Lung (tissue), 12 donors: ENCODE data around the gene QKI. TPM values are rescaled to one million over a fixed set of nuclear protein-coding genes. Genes with fewer than 3 reads are reported as not detected.
A peak's percentile ranks its signal among the peaks of the same experiment; 100 is the strongest.

Source experiments
- ATAC-seq: fragments of 200-7000 bp; cut with Tn5 transposase; one replicate; pipeline ENCODE4 v1.9.1; 2020; ENCODE audit warnings: moderate number of reproducible peaks; ENCODE audit not compliant: insufficient read depth, low FRiP score
- DNase-seq, 3 donors: peaks; one replicate each; pipeline ENCODE4 v3.0.0-alpha.2; 2013 to 2017
- H3K27ac ChIP-seq, 2 donors: one replicate each; pipeline ENCODE4 v1.5.1; 2013; ENCODE audit warnings: mild to moderate bottlenecking in 2 of 2, moderate library complexity in 2 of 2, control low read depth in 1 of 2, inconsistent platforms in 1 of 2, low read depth in 1 of 2, low read length in 1 of 2
- H3K27me3 ChIP-seq, 3 donors: one replicate each; pipeline ENCODE4 v1.5.1; 2013; ENCODE audit warnings: low read length in 2 of 3; ENCODE audit not compliant: control insufficient read depth in 3 of 3, insufficient read depth in 3 of 3
- H3K36me3 ChIP-seq, 4 donors: one replicate each; pipeline ENCODE4 v1.5.1; 2013; ENCODE audit warnings: low read length in 4 of 4, mild to moderate bottlenecking in 1 of 4, moderate library complexity in 1 of 4; ENCODE audit not compliant: control insufficient read depth in 4 of 4, insufficient read depth in 4 of 4
- H3K4me1 ChIP-seq, 5 donors: one replicate each; pipeline ENCODE4 v1.5.1; 2013; ENCODE audit warnings: low read length in 5 of 5, mild to moderate bottlenecking in 2 of 5, moderate library complexity in 1 of 5; ENCODE audit not compliant: control insufficient read depth in 5 of 5, insufficient read depth in 5 of 5
- H3K4me3 ChIP-seq: one replicate; pipeline ENCODE4 v1.5.1; 2013; ENCODE audit warnings: mild to moderate bottlenecking, control low read depth, moderate library complexity
- H3K9ac ChIP-seq, 2 donors: one replicate each; pipeline ENCODE4 v1.5.1; 2013; ENCODE audit warnings: low read length in 2 of 2, control low read depth in 1 of 2; ENCODE audit not compliant: insufficient read depth in 1 of 2
- H3K9me3 ChIP-seq, 4 donors: one replicate each; pipeline ENCODE4 v1.5.1; 2013; ENCODE audit warnings: low read length in 3 of 4, mild to moderate bottlenecking in 1 of 4, moderate library complexity in 1 of 4; ENCODE audit not compliant: control insufficient read depth in 4 of 4, insufficient read depth in 3 of 4
- CTCF ChIP-seq: IDR thresholded peaks from 2 replicates; pipeline ENCODE4 v1.5.1; 2012; ENCODE audit warnings: mild to moderate bottlenecking; ENCODE audit errors: control extremely low read depth, extremely low read depth
- WGBS, 2 donors: extraction: QIAGEN DNeasy Blood & Tissue Kit; methylation state at CpG; one replicate each; pipeline ENCODE4 v1.1.7; 2013; 5-methylcytosine and 5-hydroxymethylcytosine counted together
- polyA plus RNA-seq, 2 donors: library from polyadenylated mRNA; stranded (reverse); fragments of 200-250 nt; gene quantifications; one replicate each; pipeline ENCODE4 v1.2.1, GENCODE V29; 2013
- total RNA-seq, 2 donors: library from RNA; depleted of rRNA in 1 of 2; stranded (reverse); fragments of >200 nt in 1 of 2; gene quantifications; one replicate each; pipeline ENCODE4 v1.2.1, GENCODE V29; 2014 to 2021
- donor health status: control.
- donor health status: control.
- donor health status: Bipolar disorder and iron deficiency.
- donor health status: healthy.
- donor health status: DM: yes; HTN: yes; CAD: no.

QKI gene
- total and polyA plus RNA-seq, 4 donors, result 20.6 to 228 (median 114) TPM

DNA sequence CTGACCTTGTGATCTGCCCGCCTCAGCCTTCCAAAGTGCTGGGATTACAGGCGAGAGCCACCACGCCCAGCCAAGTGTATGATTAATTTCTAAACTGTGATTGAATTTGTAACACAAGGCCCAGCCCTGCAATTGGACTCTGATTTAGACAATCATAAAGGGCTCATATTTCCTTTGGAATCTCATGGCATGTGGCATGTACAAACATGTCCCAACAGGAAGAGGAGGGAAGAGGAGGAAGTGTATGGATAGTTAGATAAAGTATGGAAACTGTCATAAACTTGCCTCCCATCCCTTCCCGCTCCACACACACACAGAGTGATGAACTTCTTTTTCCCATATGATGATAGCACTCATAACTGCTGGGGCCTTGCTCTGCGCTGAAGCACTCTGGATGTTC, 27.2 kb upstream of the QKI start:
- H3K4me3 ChIP-seq, result no peak overlapping the region
- H3K27ac ChIP-seq, result no peak overlapping the region
- ATAC-seq (no peak), DNase-seq (peak in 2 of 3 donors; percentile 41 to 60)
- H3K27me3 ChIP-seq, result no peaks in the 10 kb centered on the region
- no peaks in the 10 kb centered on the region for H3K9me3 ChIP-seq
- WGBS, 2 donors, result 72 to 77% methylated on average over 5 of the region's 5 CpGs
- peaks cover 0 to 3% (median 3%) of the 10 kb centered on the region in 5 donors for H3K4me1 ChIP-seq
- no peak for TF ChIP-seq CTCF
- no peaks in the 10 kb centered on the region for H3K36me3 ChIP-seq
- H3K9ac ChIP-seq, result no peak overlapping the region

- TF ChIP-seq CTCF, result no peak
Observed at GRCh38 chr6:163389354-163389753, 25.2 kb upstream of the QKI start.

DNA sequence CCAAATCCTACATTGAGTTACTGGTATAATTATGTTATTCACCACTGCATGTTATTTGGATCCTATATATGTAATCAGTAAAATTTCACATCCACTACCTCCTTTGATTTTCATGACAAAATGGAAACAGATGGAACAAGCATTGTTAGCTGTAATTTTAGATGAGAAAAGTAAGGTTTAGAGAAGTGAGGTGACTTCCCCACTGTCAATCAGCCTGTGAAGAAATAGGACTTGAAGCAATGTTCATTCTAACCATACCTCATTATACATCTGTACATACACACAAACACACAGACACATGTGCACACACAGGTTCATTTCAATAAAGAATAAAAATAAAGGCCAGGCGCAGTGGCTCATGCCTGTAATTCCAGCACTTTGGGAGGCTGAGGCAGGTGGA, 23.7 kb upstream of the QKI start:
- DNase-seq, result no peak
- no peak for ATAC-seq
- H3K4me1 ChIP-seq, result peaks cover 0 to 8% (median 3%) of the 10 kb centered on the region in 5 donors
- no peak overlapping the region for H3K4me3 ChIP-seq
- H3K9ac ChIP-seq, result no peak overlapping the region
- no peak overlapping the region for H3K27ac ChIP-seq
- 97 to 100% methylated on average over 1 of the region's 1 CpG for WGBS, 2 donors
- no peak for TF ChIP-seq CTCF
- H3K9me3 ChIP-seq, result no peaks in the 10 kb centered on the region
- no peaks in the 10 kb centered on the region for H3K36me3 ChIP-seq
- H3K27me3 ChIP-seq, result no peaks in the 10 kb centered on the region

More at GRCh38 chr6:163389354-163389753, 25.2 kb upstream of the QKI start:
- ATAC-seq (no peak), DNase-seq (no peak)
- H3K9me3 ChIP-seq, result no peaks in the 10 kb centered on the region
- no peak overlapping the region for H3K4me3 ChIP-seq
- WGBS, 2 donors, result 74 to 86% methylated on average over 4 of the region's 4 CpGs
- no peak overlapping the region for H3K27ac ChIP-seq
- no peaks in the 10 kb centered on the region for H3K27me3 ChIP-seq
- H3K36me3 ChIP-seq, result no peaks in the 10 kb centered on the region
- H3K9ac ChIP-seq, result no peak overlapping the region
- peaks cover 0 to 8% (median 3%) of the 10 kb centered on the region in 5 donors for H3K4me1 ChIP-seq

GRCh38 chr6:163391985-163392384, 22.5 kb upstream of the QKI start:
- TF ChIP-seq CTCF, result no peak
- DNase-seq, result no peak
- H3K4me1 ChIP-seq, result peaks cover 3 to 16% (median 7%) of the 10 kb centered on the region in 5 donors
- no peak overlapping the region for H3K4me3 ChIP-seq
- no peaks in the 10 kb centered on the region for H3K27me3 ChIP-seq
- H3K9ac ChIP-seq, result no peak overlapping the region
- WGBS, 2 donors, result 80 to 89% methylated on average over 2 of the region's 2 CpGs
- ATAC-seq, result no peak
- no peak overlapping the region for H3K27ac ChIP-seq
- H3K9me3 ChIP-seq, result no peaks in the 10 kb centered on the region
- no peaks in the 10 kb centered on the region for H3K36me3 ChIP-seq
